Nucleus accumbens (tissue), 56 donors: Measurements from ENCODE around the gene ALKBH3.

Source experiments
- DNase-seq, 56 donors: peaks; one replicate each; lab custom pipeline; 2025; lab: John Stamatoyannopoulos, UW

Gene ALKBH3

DNA sequence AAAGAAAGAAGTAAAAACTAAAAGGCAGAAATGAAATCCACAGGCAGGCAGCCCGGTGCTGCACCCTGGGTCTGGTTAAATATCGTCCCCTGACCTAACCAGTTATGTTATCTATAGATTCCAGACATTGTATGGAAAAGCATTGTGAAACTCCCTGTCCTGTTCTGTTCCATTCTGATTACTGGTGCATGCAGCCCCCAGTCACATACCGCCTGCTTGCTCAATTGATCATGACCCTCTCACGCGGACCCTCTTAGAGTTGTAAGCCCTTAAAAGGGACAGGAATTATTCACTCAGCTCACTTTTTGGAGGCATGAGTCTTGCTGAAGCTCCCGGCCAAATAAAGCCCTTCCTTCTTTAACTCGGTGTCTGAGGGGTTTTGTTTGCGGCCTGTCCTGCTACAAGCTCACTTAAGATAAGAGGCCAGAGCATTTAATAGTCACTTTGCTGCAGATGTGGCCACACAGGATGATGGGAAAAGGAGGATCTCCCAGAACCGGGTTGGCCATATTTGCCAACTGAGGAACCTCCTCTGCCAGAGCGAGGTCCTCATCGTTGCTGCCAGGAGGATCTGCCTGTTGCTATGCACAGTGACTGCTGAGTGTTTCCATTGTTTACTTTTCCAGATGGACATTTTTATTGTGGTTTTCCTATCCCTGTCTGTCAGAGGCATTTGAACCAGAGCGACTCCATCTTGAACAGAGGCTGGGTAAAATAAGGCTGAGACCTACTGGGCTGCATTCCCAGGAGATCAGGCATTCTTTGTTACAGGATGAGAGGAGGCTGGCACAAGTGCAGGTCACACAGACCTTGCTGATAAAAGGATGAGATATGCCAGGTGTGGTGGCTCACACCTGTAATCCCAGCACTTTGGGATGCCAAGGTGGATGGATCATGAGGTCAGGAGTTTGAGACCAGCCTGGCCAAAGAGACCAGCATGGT, 72.0 kb downstream of the ALKBH3 start:
- DNase-seq: no peak

- DNase-seq: no peak
These were observed 72.9 kb downstream of the ALKBH3 start for GRCh38 chr11:43953521-43953920.

GRCh38 chr11:43954241-43954640, 73.6 kb downstream of the ALKBH3 start:
- no peak for DNase-seq

GRCh38 chr11:43955381-43956118, 74.9 kb downstream of the ALKBH3 start:
- DNase-seq: no peak

DNA sequence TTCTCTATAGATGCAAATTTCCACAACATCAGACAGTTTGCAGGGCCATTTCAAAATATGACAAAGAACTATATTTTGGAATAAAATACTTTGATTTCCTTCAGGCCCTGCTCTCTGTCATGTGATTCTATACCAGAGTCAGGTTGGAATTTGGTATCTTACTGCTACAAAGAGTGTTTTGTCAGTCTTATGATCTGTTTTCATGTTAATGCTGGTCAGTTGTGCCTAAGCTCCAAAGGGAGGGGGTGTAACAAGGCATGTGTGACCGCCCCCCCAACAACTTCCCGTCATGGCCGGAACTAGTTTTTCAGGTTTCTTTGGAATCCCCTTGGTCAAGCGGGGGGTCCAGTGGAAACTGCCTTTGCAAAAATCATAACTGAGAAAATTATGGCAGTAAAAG, 76.9 kb downstream of the ALKBH3 start:
- no peak for DNase-seq

DNA sequence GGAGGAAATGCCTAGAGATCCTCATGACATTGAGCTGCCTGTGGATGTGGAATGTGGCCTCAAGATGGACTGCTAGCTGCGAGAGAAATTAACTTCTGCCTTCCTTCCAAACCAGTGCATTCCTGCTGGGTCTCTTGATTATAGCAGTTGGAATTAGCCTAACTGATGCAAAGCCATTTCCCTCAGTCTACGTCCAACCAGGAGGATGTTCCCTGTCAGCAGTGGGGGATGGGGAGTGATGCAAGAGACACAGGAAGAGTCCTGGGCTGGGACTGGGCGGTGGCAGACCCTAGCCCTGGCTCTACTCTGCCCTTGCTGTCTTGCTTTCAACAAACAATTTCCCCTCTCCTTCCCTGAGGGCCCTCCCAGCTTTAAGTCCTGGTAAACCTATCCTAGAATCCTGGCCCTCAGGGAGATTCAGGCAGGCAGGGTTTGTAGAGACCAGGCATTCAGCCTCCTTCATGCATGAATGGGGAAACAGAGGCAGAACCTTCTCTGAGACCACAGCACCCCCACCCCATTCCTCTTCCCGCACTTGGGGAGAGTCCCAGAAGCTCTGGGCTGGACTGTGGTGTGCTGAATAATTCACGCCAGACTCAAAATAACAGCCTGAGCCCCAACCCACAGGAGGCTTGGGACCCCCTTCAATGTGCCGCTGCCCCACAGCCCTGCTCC, 78.8 kb downstream of the ALKBH3 start:
- no peak for DNase-seq

- no peak for DNase-seq
These were observed 82.0 kb downstream of the ALKBH3 start for GRCh38 chr11:43962383-43963278.

GRCh38 chr11:43963279-43963620, 82.6 kb downstream of the ALKBH3 start:
- DNase-seq: no peak

- DNase-seq: no peak
These were observed 87.0 kb downstream of the ALKBH3 start for GRCh38 chr11:43967661-43968060.

DNA sequence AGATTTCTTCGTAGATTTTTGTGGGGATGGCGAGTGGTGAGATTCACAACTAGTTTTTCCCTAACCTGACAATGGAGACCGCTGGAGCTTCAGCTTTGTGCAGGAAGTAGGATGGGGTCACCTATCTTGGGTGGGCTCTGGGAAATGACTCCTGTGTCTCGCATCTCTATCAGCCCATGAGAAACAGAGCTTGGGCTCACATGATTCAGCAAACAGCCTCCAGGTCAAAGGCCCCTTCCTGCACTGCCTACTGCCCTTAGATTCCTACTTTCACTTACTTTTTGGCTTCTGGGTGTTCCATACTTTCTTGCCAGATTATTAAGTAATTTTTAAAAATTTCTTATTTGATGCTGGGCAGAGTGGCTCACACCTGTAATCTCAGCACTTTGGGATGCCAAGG, 88.1 kb downstream of the ALKBH3 start:
- no peak for DNase-seq

GRCh38 chr11:43969543-43969942, 88.9 kb downstream of the ALKBH3 start:
- DNase-seq: peak in 20 of 56 donors; percentile 5 to 46 (median 20)
